LNCaP clone FGC (cell line): ENCODE results near the gene BRIP1.

Source experiments
- DNase-seq: peaks from one replicate; pipeline ENCODE4 v3.0.0-alpha.2; 2011; ENCODE audit warnings: low read depth
- H3K4me3 ChIP-seq: 2 replicates; pipeline ENCODE4 v1.5.1; 2011; ENCODE audit warnings: mild to moderate bottlenecking, low read depth, low read length, control low read depth
- CTCF ChIP-seq: IDR thresholded peaks from 2 replicates; pipeline ENCODE4 v1.5.1; 2012; ENCODE audit warnings: mild to moderate bottlenecking; ENCODE audit not compliant: control insufficient read depth, insufficient read depth; ENCODE audit errors: extremely low read depth

BRIP1 gene

GRCh38 chr17:61770043-61770442 lies 93.3 kb downstream of the BRIP1 start:
- no peak for DNase-seq
- H3K4me3 ChIP-seq = no peak overlapping the region
- no peak for TF ChIP-seq CTCF

DNA sequence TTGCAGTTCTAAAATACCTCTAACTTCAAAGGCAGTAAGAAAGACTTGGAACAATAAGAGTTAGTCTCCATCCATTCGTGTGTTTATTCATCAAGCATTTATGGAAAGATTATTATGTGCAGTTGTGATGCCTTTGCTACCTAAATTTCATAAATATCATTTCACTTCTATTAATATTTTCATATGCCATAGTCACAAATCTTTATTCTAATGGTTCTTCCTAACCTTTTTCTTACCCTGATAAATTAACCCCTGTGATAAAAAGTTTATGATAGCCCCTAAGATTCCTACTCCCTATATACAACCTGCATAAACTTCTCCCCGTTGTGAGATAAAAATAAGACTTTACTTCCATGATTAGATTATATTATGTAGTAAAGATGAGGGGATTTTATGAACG lies 94.9 kb downstream of the BRIP1 start:
- no peak overlapping the region for H3K4me3 ChIP-seq
- TF ChIP-seq CTCF = no peak
- DNase-seq = no peak

GRCh38 chr17:61766520-61766919 lies 96.8 kb downstream of the BRIP1 start:
- no peak for TF ChIP-seq CTCF
- H3K4me3 ChIP-seq = no peak overlapping the region
- no peak for DNase-seq

- no peak for DNase-seq
- H3K4me3 ChIP-seq = no peak overlapping the region
- no peak for TF ChIP-seq CTCF
Measured at GRCh38 chr17:61764846-61765245, 98.5 kb downstream of the BRIP1 start.

DNA sequence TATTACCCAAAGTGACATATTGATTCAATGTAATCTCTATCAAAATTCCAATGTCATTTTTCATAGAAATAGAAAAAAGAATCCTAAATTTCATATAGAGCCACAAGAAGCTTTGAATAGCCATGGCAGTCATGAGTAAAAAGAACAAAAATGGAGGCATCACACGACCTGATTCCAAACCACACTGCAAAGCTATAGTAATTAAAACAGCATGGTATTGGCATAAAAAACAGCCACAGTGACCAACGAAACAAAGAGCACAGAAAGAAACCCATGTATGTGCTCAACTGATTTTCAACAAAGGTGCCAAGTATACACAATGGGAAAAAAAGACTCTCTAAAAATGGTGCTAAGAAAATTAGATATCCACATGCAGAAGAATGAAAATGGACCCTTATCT lies 101.5 kb downstream of the BRIP1 start:
- no peak for TF ChIP-seq CTCF
- no peak for DNase-seq
- H3K4me3 ChIP-seq = no peak overlapping the region

DNA sequence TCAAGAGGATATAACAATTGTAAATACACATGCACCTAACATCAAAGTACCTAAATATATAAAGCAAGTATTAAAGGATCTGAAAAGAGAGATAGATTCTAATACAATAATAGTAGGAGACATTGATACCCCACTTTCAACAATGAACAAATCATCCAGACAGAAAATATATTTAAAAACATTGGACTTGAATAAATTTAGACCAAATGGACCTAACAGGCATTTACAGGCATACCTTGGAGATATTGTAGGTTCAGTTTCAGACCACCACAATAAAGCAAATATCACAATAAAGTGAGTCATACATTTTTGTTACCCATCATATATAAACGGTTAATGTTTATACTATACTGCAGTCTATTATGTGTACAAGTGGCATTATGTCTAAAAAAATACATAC lies 104.0 kb downstream of the BRIP1 start:
- no peak overlapping the region for H3K4me3 ChIP-seq
- DNase-seq = no peak
- no peak for TF ChIP-seq CTCF

DNA sequence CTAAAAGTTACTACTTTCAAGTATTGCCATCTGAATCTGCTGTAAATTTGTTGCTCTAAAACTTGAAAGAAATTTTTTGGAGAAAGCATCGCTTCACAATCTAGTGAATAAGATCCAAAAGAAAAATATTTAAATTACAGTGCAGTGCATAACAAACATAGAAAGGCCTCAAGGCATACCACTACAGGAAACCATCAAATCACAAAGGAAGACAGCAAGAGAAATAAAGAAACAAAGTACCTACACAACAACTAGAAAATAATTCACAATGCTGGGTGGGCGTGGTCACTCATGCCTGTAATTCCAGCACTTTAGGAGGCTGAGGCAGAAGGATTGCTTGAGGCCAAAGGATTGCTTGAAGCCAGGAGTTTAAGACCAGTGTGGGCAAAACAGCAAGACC lies 104.9 kb downstream of the BRIP1 start:
- no peak overlapping the region for H3K4me3 ChIP-seq
- no peak for DNase-seq
- no peak for TF ChIP-seq CTCF
